ENCODE measurements around the gene NRCAM.
"Not testable (repeated sequence)": the region's sequence is repeated elsewhere in the genome, so short reads cannot be mapped to it uniquely, and the experiment has no call there.

NRCAM gene

DNA sequence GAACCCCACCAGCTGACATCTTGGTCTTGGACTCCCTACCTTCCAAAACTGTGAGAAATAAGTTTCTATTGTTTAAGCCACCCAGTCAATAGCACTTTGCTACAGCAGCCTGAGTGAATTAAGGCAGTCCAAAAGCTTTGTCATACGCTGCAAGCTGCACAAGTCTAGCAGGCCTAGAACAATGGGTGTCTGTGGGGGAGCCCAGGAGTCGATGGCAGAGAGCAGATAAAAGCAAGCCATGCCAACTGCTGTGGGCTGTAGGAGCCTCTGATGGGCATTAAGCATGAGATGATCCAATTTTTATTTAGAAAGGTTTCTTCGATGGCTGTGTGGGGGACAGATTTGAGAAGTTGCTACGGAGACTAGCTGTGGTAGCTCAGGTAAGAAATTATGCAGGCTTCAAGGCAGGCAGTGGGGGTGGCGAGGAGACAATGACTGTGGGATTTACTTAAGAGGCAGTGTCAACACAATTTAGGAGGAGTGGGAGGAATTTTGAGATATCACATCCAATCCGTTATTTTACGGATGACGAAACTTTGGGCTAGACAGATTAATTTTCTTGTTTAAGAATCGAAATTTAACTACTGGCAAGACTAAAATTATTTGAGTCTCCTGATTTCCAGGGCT is 110.4 kb downstream of the NRCAM start:
- DNase-seq (ENCODE audit: low read depth, low spot score): no peak

DNA sequence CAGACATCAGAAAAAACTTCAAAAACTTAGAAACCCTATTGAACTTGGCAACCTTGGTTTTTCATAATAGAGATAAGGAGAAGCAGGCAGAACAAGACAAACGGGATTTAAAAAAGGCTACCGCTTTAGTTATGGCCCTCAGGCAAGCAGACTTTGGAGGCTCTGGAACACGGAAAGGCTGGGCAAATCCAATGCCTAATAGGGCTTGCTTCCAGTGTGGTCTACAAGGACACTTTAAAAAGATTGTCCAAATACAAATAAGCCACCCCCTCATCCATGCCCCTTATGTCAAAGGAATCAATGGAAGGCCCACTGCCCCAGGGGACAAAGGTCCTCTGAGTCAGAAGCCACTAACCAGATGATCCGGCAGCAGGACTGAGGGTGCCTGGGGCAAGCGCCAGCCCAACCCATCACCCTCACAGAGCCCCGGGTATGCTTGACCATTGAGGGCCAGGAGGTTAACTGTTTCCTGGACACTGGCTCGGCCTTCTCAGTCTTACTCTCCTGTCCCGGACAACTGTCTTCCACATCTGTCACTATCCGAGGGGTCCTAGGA is 115.3 kb downstream of the NRCAM start:
- DNase-seq (ENCODE audit: low read depth, low spot score): no peak

DNA sequence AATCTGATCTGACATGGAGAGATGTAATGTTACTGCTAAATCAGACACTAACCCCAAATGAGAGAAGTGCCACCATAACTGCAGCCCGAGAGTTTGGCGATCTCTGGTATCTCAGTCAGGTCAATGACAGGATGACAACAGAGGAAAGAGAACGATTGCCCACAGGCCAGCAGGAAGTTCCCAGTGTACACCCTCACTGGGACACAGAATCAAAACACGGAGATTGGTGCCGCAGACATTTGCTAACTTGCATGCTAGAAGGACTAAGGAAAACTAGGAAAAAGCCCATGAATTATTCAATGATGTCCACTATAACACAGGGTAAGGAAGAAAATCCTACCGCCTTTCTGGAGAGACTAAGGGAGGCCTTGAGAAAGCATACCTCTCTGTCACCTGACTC is 115.8 kb downstream of the NRCAM start:
- not testable (repeated sequence) for DNase-seq (ENCODE audit: low read depth, low spot score)

DNA sequence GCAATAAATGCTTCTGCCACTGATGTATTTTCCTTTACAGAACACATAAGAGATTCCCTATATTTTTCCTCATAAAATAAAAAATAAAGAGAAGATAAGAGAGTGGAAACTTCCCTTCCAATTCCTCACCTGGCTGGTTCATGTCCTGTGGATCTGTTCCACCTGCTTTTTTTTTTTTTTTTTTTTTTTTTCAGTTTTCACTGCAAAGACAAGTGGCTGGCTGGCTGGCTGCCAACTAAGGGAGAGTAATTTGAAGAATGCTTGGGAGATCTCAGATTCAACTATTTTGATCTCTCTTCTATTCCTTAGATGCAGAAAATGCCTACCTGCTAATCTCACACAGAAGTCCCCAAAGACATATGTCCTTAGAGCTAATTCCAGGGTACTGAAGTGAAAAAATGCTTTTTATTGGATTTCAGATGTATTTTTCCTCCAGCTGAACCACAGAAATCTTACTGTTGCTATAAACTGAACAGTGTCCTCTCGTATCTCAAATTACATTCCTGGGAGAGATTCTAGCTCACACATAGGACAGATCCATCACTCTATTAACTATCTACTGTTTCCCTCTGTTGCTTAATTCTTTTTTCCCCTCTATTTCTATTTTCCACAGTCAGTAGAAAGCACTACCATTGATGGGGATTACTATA is 120.8 kb downstream of the NRCAM start:
- DNase-seq (ENCODE audit: low read depth, low spot score): peak; percentile 67

DNA sequence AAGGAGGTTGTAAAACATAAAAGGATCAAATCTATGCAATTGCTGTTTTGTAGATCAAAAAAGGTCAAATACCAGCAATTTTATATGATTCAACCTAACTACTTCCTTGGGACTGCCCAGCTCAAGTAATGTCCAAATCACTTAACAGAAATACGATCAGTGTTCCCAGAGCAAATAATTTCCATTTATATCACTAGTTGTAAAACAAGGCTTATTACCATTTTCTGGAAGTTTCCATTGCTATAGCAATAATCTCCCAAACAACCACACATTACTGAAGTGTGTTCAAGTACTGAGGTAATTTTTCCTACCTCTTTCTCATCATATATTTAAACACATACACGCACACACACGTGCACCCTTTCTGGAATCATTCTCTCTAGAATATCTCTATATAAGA is 123.3 kb downstream of the NRCAM start:
- DNase-seq (ENCODE audit: low read depth, low spot score): no peak

DNA sequence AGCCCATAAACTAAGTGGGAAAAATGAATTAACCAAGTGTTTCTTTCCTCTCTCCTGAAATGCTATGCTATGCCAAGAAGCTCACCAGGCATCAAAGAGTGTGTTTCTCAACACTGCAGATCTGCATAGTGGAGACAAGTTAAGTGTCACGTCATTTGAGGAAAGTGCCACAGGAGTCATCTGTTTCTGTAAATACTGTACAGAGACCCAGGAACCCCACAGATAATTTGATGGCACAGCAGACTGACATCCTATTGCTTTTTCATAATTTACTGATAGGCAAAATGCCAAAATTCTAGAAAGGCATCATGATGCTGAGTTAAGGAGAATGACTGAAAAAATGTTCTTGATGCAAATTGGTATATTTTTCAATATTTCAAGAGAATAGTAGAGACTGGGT is 124.3 kb downstream of the NRCAM start:
- DNase-seq (ENCODE audit: low read depth, low spot score): no peak

DNA sequence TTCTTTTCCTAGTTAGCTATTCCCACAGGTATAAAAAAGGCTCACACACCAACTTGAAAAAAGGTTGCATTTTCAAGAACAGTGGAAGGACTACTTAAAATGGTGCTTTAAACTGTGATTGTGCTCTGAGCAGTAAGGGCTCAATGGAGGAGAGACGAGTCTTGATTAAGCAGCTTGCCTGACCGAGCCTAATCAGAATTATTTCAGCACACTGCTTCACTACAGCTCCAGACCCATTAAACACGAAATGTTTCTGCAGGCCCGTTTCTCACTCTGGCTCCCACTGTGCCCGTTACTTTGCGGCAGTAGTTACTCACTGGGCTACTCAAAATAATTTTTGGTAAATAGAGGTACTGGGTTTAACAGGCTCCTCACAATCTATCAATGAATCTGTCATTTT is 126.0 kb downstream of the NRCAM start:
- no peak for DNase-seq (ENCODE audit: low read depth, low spot score)

DNA sequence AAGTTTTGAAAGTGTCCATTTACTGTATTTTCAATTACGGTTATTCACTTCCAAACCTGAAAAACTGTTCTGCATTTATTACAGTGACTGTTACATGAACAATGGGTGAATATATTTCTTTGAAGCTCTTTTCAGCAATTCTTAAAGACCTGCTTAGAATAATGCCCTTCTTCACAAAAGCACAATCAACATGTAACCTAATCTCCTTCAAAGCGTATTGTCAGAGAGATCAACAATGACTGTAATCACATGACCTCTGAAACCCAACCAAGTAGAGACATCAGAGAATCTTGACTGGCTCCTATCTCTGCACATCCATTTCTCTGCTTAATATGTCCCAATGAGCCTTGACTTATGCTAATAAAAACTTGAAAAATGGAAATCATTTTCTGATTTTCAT is 126.7 kb downstream of the NRCAM start:
- no peak for DNase-seq (ENCODE audit: low read depth, low spot score)

DNA sequence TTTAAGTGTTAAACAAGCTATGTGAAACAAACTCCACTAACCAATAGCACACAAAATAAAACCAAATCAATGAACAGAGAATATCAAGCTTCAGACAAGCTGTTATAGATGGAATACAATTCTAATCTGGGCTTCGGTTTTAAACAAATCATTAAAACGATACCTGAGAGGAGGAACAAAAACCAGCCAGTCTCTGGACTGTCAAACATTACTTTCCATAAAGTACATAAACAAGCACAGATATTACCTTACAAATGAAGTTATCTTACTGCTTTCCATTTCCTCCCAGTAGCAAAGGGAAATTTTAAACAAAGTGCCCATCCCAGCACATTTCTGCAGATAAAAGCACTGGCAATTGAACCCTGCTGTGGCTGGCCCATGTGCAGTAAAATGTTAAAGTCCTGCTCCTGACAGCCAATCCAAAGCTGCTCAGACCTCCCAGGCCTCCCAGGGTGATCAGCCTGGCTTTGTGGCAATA is 128.0 kb downstream of the NRCAM start:
- no peak for DNase-seq (ENCODE audit: low read depth, low spot score)

DNA sequence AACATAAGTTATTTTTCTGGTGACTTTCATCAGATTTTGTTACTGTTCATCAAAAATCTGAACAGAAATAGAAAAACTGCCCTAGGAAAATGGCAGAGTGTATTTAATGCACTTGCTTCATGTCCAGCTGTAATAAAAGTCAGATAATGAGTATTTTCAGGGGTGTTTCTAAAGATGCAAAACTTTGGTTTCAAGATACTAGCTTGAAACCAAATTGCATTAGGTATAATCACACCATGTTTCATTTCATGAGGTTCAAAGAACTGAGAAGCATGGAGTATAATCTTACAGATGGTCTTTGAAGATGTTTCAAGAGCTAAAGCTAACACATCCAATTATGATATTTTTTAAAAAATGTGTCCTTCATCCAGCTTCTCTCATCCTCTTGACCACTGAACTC is 128.9 kb downstream of the NRCAM start:
- DNase-seq (ENCODE audit: low read depth, low spot score): no peak

DNA sequence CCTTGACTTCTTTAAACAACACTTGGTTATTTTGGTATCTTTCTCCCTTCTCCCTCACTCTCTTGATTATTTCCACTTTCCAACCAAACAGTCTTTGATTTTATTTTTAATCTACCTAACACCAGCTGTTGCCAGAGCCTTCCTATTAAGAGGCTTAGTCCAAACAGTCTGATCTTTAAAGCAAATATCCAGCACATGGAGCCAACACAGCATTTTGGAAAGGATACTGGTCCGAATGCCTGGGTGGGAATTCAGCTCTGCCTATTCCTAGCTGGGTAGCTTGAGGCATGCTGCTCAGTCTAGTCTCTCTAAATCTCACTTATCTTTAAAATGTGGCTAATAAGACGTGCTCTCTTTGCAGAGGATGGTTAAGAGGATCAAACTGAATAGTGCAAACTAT is 129.3 kb downstream of the NRCAM start:
- no peak for DNase-seq (ENCODE audit: low read depth, low spot score)

DNA sequence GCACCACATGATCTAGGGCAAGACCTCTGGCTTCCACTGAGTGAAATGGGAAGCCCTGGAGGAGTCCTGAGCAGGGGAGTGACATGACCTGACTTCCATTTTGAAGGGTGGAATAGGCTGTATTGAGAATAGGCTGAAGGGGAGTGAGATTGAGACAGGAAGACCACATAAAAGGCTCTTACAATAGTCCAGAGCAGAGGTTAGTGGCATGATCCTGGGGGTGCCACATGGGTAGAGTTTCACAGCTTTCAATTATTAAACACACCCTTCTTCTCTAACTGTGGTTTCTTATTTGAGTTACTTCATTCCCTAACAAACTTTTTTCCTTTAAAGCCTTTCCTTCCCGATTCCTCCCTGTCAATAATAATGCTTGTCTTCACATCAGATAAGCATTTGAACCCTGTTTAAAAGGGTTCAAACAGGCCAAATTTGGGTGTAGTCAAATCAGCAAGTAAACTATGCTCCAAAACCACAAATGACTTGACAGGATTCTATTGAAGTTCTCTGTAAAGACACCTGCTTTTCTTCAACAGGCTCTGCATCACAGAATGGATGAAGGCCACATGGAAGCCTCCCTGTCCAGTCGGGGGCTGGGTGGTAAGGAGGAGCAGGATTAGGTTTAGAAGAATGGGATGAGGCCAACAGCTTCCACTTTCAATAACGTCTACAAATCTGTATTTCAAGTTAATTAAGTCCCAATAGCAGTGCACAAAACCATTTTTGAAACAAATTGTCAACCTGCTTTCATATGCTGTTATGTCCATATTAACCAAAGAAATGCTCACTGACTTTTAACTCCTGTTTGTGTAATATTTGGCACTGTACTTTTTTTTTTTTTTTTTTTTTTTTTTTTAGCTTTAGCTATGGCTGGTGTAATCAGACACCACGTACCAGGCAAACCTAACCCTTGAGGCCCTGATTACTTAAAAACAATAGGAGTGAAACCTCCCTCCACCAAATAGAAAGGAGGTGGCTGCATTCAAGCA is 131.9 kb downstream of the NRCAM start:
- no peak for DNase-seq (ENCODE audit: low read depth, low spot score)

DNA sequence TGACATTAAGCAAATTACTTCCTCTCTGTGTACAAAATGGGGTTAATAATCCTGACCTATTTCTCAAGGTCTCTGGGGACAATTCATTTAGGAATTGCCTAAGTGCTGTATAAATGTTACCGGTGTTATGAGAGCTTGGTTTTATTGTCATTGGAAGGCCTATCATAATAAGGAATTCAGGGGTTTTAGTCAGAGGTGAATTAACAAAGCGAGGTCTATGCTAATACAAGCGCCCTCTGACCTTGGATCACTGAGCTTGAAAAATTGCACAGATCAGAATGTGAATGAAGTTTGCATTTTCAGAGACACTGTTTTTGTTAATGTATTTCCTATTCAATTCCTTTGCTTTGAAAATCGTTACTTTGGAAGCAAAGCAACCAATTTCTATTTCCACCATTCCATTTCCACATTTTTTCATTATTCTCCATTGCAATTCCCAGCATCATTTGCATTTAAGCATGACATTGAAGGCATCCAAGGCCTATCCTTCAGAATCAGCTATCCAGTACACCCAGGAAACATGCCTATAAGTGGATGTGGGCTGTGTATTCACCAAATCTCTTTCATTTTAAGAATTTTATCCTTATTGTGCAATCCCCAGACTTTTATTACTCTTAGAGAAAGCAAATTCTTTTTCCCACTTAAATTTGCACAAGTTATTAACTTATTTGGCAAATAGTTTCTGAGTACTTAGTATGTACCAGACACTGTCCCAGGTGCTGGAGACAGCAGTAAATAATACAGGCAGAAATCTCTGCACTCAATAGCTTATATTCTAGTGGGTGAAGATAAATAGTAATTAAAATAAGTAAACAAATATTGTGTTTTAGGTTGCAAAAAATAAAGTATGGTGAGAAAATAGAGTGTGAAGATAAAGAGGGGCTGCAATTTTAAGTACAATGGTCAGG is 133.1 kb downstream of the NRCAM start:
- no peak for DNase-seq (ENCODE audit: low read depth, low spot score)

DNA sequence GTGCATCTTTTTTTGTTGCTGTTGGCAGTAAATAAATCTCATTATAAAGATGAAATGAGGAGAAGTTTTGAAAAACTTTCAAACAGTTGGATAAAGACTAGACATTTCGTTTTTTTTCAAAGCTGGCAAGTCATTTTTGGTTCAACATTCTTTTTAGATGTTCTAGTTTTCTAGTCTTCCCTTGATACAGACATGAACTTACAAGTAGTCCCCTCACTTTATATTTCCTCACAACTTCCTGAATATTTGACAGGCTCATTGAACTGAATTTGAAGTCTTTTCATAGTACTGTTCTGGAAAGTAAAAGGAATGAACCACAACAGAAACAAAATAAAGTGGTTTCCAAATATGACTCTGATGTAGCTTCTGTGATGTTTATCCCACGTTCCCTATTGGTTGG is 134.2 kb downstream of the NRCAM start:
- peak; percentile 15 for DNase-seq (ENCODE audit: low read depth, low spot score)

DNA sequence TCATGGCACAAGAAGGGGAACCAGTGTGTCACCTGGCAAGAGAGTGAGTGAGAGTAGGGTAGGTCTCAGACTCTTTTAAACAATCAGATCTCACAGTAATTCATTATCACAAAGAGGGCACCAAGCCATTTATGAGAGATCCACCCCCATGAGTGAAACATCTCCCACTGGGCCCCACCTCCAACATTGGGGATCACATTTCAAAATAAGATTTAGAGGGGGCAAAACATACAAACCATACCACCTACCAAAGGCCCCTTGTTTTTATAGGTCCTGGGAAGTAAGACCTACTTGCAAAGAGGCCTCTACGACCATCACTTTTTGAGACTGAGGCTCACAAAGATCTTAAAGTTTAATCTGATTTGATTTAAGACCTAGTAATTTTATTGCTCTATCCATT is 134.9 kb downstream of the NRCAM start:
- no peak for DNase-seq (ENCODE audit: low read depth, low spot score)

DNA sequence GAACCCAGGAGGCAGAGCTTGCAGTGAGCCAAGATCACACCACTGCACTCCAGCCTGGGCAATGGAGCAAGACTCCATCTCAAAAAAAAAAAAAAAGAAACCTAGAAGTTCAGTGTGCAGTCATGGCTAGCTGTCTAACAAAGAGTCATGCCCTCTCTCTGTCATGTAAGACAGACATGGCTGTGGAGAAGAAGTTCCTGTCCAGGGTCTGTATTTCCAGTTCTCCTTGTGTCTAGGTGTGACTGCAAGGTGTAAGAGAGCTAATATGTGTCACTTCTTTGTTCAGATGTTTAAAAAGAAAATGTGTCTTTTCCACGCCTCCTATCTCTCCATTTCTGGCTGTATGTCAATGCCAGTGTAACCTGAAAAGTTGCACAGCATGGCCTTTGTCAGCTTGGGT is 139.5 kb downstream of the NRCAM start:
- no peak for DNase-seq (ENCODE audit: low read depth, low spot score)

DNA sequence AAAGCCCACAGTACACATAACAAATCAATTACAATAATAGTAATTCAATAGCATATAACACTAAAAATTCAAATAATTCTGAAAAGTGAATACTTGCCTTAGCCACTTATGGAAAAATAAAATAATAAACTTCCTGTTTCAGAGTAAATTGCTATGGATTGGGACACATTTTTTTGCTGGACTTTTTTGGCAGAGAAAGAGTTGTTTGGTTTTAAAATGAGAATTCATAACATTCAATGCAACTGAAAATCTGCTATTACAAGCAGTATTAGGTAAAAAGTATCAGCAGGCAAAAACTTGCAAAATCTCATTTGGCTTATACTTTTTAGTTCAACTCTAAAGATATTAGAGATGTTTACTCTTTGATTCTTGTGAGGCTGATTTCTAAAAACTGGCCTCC is 141.7 kb downstream of the NRCAM start:
- DNase-seq (ENCODE audit: low read depth, low spot score): no peak

DNA sequence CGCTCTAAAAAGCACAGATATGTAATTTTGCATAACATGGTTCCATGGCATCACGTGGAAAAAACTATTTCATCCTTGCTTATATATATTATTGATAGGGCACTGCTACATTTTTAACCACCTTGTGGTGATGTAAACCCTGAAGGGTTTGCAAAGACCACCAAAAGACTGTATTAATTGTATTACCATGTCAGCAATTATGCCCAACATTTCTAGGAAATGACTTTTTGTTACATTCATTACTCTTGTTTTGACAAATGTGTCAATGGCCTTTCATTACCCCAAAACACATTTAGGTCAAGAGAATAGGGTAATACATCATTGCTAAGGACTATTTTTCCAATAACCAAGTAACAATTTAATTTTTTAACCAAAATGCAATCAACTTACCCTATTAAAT is 142.2 kb downstream of the NRCAM start:
- no peak for DNase-seq (ENCODE audit: low read depth, low spot score)

DNA sequence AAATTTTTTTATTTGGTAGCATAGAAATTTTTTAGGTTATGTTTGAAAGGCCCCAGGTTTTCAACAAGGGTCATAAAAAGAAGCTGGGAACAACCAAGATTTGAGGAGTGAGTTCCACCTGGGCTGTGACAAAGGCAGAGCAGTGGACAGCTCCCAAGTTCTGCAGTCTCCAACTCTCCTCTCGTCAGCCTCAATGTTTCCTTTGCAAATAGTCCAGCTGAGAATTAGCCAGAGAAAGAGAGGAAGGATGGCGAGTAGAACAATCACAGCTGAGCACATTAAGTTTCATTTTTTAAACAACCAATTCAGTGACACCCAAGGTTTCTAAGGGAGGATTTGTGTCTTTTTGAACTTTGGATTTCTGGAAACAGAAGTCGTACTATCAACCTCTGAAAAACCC is 143.2 kb downstream of the NRCAM start:
- peak; percentile 62 for DNase-seq (ENCODE audit: low read depth, low spot score)

DNA sequence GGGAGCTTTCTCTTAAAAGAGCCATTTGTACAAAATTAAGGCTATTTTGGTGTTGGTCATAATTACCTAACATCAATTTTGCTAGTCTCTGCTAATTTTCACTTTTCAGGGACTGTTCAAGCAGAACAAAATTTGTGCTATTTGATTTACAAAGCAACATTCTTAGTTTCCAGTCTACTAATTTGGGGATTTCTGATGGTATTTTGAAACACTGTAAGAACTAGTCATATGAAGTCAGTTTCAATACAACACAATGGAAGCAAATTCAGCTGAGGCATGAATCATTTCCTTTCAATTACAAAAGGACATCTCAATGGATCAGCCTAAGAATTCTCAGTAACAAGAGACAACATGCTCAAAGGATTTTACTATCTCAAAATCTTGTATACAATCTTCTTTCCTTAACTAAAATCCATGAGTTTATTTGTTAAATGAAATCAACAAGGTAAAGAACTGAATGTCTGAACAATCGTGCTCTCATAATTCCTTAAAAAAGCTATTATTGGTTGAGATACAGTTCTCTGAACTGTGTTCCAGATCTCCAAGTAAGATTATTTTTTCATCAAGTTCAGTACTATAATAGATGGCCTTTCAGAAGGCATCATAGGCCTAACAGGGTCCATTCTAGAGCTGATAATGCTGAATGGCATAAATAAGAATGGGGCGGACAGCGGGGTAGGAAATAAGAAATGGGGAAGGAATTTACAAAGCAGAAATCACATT is 144.6 kb downstream of the NRCAM start:
- peak; percentile 70 for DNase-seq (ENCODE audit: low read depth, low spot score)
